Measurements from ENCODE around the gene POLR3GL. TPM values are rescaled to one million over a fixed set of nuclear protein-coding genes. Genes with fewer than 3 reads are reported as not detected.

The POLR3GL gene
- total RNA-seq, 2 donors from 2014 or later = 32.5 to 36.1 TPM

GRCh38 chr1:145965119-145965744 is 742 bp downstream of the POLR3GL start:
- DNase-seq (no peak), ATAC-seq (replicated peaks in 1 of 2) (no peak)
- peaks cover 41% of the 10 kb centered on the region for H3K4me1 Mint-ChIP-seq (ENCODE audit: low read depth)
- peak overlapping the region; percentile 94 for H3K27ac Mint-ChIP-seq
- peak overlapping the region; percentile 90 to 94 for H3K4me3 Mint-ChIP-seq
- H3K27me3 Mint-ChIP-seq (ENCODE audit: low read depth) = no peaks in the 10 kb centered on the region
- no peaks in the 10 kb centered on the region for H3K9me3 Mint-ChIP-seq
- peaks cover 2 to 11% of the 10 kb centered on the region in 2 donors for H3K36me3 Mint-ChIP-seq (ENCODE audit: insufficient read depth in 2 of 2)

DNA sequence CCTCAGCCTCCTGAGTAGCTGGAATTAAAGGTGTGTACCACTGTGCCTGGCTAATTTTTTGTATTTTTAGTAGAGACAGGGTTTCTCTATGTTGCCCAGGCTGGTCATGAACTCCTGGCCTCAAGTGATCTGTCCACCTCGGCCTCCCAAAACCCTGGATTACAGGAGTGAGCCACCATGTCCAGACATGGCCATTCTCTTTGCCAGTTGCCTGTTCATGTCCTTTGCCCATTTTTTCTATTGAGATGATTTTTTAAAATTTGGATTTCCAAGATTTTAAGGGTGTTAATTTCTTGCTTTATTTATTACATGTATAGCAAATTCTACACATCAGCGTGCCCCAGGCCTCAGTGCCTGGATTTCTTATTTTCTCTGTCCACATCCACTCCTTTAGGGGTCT is 2.8 kb downstream of the POLR3GL start:
- DNase-seq = no peak
- Mint-ChIP-seq H3K9me3 (no peaks in the 10 kb centered on the region), H3K4me3 (no peak overlapping the region), H3K4me1 (ENCODE audit: low read depth) (peaks cover 24% of the 10 kb centered on the region), H3K27ac (no peak overlapping the region), H3K36me3 (ENCODE audit: insufficient read depth in 2 of 2) (peaks cover 2 to 11% of the 10 kb centered on the region in 2 donors), H3K27me3 (ENCODE audit: low read depth) (no peaks in the 10 kb centered on the region)
- no peak for ATAC-seq (replicated peaks in 1 of 2)

DNA sequence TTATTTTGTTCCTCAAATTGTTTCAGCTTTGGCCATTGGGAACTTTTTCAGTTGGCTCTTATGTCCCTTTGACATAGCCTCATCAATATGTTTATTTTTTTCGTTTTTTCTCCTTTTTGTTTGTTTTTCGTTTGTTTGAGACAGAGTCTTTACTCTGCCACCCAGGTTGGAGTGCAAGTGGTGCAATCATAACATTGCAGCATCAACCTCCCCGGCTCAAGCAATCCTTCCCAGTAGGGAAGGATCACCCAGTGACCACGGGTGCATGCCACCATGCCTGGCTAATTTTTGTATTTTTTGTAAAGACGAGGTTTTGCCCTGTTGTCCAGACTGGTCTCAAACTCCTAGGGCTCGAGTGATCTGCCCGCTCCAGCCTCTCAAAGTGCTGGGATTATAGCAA is 8.1 kb downstream of the POLR3GL start:
- ATAC-seq (replicated peaks in 1 of 2) = no peak
- Mint-ChIP-seq H3K9me3 (no peaks in the 10 kb centered on the region), H3K4me3 (no peak overlapping the region), H3K4me1 (ENCODE audit: low read depth) (peaks cover 30% of the 10 kb centered on the region), H3K27ac (no peak overlapping the region), H3K27me3 (ENCODE audit: low read depth) (no peaks in the 10 kb centered on the region), H3K36me3 (ENCODE audit: insufficient read depth in 2 of 2) (peaks cover under 1 to 5% of the 10 kb centered on the region in 2 donors)
- no peak for DNase-seq

DNA sequence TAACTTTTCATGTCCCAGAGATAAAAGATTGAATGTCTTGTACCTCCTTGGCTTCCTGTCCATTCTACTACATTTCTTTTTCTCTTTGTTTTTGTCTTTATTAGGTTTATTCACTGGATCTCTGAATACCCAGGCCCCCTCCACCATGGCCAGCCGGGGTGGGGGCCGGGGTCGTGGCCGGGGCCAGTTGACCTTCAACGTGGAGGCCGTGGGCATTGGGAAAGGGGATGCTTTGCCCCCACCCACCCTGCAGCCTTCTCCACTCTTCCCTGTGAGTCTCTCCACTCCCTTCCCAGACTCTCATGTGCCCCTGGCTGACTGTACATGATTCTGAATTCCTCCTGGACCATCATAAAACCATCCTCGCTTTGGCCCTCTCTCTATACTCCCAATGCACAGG is 10.2 kb downstream of the POLR3GL start:
- H3K27me3 Mint-ChIP-seq (ENCODE audit: low read depth) = no peaks in the 10 kb centered on the region
- H3K4me1 Mint-ChIP-seq (ENCODE audit: low read depth) = peaks cover 24% of the 10 kb centered on the region
- DNase-seq (no peak), ATAC-seq (replicated peaks in 1 of 2) (no peak)
- no peaks in the 10 kb centered on the region for H3K9me3 Mint-ChIP-seq
- no peak overlapping the region for H3K4me3 Mint-ChIP-seq
- H3K27ac Mint-ChIP-seq = no peak overlapping the region
- no peaks in the 10 kb centered on the region for H3K36me3 Mint-ChIP-seq (ENCODE audit: insufficient read depth in 2 of 2)

DNA sequence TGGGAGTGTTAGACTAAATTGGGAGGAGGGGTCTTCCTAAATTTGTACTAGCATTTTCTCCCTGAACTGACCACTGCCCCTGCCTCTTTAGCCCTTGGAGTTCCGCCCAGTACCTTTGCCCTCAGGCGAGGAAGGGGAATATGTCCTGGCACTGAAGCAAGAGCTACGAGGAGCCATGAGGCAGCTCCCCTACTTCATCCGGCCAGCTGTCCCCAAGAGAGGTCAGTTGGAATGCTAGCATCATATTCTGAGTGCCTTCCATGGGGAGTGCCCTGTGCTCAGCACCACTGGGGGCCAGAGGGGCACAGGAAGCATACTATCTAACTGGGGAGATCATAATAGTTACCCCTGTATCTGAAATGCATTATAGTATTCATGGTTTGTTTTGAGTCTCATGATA is 10.7 kb downstream of the POLR3GL start:
- no peak for DNase-seq

GRCh38 chr1:145977016-145977415 is 12.5 kb downstream of the POLR3GL start:
- no peak for DNase-seq
- peaks cover 24% of the 10 kb centered on the region for H3K4me1 Mint-ChIP-seq (ENCODE audit: low read depth)
- ATAC-seq (replicated peaks in 1 of 2) = no peak
- H3K27me3 Mint-ChIP-seq (ENCODE audit: low read depth) = no peaks in the 10 kb centered on the region
- no peaks in the 10 kb centered on the region for H3K9me3 Mint-ChIP-seq
- no peak overlapping the region for H3K4me3 Mint-ChIP-seq
- H3K36me3 Mint-ChIP-seq (ENCODE audit: insufficient read depth in 2 of 2) = no peaks in the 10 kb centered on the region
- H3K27ac Mint-ChIP-seq = no peak overlapping the region

More for the DNA sequence above, 10.7 kb downstream of the POLR3GL start:
- Mint-ChIP-seq H3K27me3 (ENCODE audit: low read depth) (no peaks in the 10 kb centered on the region), H3K4me3 (no peak overlapping the region), H3K36me3 (ENCODE audit: insufficient read depth in 2 of 2) (no peaks in the 10 kb centered on the region), H3K27ac (no peak overlapping the region), H3K9me3 (no peaks in the 10 kb centered on the region), H3K4me1 (ENCODE audit: low read depth) (peaks cover 24% of the 10 kb centered on the region)
- ATAC-seq (replicated peaks in 1 of 2) = no peak

DNA sequence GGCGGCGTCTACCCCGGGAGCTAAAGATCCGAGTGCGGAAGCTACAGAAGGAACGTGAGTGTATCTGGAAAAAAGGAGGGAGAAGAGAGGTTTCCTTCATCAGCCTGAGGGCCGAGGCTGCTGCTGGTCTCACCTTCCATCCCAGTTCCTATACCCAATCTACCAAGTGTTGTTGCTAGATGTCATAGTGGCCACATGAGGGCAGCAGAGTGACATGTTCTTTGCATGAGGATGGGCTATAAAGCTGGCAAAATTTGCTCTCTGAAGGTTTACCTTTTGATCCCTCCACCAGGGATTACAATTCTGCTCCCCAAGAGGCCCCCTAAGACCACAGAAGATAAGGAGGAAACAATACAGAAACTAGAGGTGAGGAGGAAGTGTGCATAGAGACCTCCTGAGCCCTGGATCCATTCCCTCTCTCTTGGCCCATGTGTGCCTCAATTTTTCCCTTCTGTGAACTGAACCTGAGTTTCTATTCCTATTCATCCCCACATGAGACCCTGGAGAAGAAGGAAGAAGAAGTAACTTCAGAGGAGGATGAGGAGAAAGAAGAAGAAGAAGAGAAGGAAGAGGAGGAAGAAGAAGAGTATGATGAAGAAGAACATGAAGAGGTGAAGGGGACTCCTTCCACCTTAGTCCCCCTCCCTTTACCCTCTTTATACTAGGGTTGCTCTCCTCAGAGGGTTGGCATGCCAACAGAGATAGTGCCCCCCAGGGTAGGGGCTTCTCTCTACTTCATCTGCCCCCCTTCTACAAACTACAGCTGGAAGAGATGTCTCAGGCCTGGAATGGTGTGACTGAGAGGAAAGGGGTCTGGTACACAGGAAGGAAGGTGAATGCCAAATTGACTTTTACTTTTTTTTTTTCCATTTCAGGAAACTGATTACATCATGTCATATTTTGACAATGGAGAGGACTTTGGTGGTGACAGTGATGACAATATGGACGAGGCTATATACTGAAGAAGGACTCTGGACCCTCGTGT is 13.3 kb downstream of the POLR3GL start:
- H3K4me3 Mint-ChIP-seq = no peak overlapping the region
- no peak overlapping the region for H3K27ac Mint-ChIP-seq
- H3K9me3 Mint-ChIP-seq = no peaks in the 10 kb centered on the region
- H3K4me1 Mint-ChIP-seq (ENCODE audit: low read depth) = peaks cover 21% of the 10 kb centered on the region
- peak; percentile 73 to 75 for DNase-seq
- no peaks in the 10 kb centered on the region for H3K27me3 Mint-ChIP-seq (ENCODE audit: low read depth)
- ATAC-seq (replicated peaks in 1 of 2) = peak; percentile 29 to 40
- no peaks in the 10 kb centered on the region for H3K36me3 Mint-ChIP-seq (ENCODE audit: insufficient read depth in 2 of 2)

- Mint-ChIP-seq H3K27me3 (ENCODE audit: low read depth) (no peaks in the 10 kb centered on the region), H3K4me1 (ENCODE audit: low read depth) (peaks cover 15% of the 10 kb centered on the region), H3K27ac (no peak overlapping the region), H3K9me3 (no peaks in the 10 kb centered on the region), H3K4me3 (no peak overlapping the region), H3K36me3 (ENCODE audit: insufficient read depth in 2 of 2) (no peaks in the 10 kb centered on the region)
- no peak for DNase-seq
- ATAC-seq (replicated peaks in 1 of 2) = no peak
These were observed 14.0 kb downstream of the POLR3GL start for GRCh38 chr1:145978471-145978853.

GRCh38 chr1:145978854-145979745 is 14.6 kb downstream of the POLR3GL start:
- DNase-seq (peak; percentile 86 to 89), ATAC-seq (replicated peaks in 1 of 2) (peak; percentile 89 to 90)
- H3K27ac Mint-ChIP-seq = no peak overlapping the region
- H3K4me1 Mint-ChIP-seq (ENCODE audit: low read depth) = peaks cover 8% of the 10 kb centered on the region
- no peaks in the 10 kb centered on the region for H3K27me3 Mint-ChIP-seq (ENCODE audit: low read depth)
- H3K4me3 Mint-ChIP-seq = no peak overlapping the region
- H3K9me3 Mint-ChIP-seq = no peaks in the 10 kb centered on the region
- H3K36me3 Mint-ChIP-seq (ENCODE audit: insufficient read depth in 2 of 2) = no peaks in the 10 kb centered on the region

DNA sequence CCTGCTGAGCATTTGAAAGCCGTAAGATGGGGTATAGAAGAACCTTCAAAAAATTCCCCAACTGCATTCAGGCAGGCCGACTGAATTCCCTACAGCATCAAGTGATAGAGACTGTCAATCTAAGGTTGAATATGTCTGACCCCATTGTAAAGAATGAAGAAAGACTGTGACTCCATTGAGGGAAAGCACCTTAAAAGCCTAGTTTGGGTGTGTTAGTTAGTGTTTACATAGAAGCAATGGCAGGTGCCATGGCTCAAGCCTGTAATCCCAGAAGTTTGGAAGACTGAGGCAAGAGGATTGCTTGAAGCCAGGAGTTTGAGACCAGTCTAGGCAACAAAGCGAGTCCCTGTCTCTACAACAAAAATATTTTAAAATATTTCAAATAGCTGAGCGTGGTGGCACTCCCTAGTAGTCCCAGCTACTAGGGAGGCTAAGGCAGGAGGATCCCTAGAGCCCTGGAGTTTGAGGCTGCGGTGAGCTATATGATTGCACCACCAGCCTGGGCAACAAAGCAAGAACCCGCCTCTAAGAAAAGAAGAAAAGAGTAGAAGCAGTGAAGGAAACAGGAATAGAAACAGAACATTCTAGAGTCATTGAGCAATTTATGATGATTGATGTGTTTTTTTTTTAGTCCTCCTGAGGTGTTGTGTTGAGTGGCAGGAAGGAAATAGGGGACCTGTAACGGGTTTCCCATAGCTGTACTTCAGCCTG is 15.4 kb downstream of the POLR3GL start:
- Mint-ChIP-seq H3K27ac (no peak overlapping the region), H3K4me3 (no peak overlapping the region), H3K4me1 (ENCODE audit: low read depth) (peaks cover 5% of the 10 kb centered on the region), H3K9me3 (no peaks in the 10 kb centered on the region), H3K27me3 (ENCODE audit: low read depth) (no peaks in the 10 kb centered on the region), H3K36me3 (ENCODE audit: insufficient read depth in 2 of 2) (no peaks in the 10 kb centered on the region)
- ATAC-seq (replicated peaks in 1 of 2) = peak; percentile 14 to 28
- DNase-seq = peak in 1 of 2 donors; percentile 18

DNA sequence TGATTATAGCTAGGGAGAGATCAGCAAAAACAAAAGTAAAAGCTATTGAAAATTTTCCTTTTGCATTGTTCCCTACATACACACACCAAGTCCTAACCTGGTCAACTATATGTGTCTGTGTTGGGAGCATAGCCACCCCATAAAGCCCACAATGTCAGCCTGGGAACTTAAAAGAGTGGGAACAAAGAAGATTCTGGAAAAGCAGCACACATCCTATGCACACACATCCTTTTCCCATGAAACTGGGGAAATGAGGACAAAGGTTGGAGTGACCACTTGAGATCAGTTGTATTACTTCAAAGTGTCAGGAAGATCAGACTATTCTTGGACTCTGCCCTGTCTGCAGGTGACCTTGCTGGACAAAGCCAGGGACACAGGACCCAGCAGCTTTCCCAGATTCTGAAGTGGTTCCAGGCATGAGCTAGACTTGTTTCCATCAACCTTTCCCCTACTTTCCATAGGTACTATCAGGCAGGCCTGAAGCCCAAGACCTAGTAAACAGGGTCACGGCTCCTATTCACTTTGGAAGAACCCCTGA is 16.0 kb downstream of the POLR3GL start:
- Mint-ChIP-seq H3K27me3 (ENCODE audit: low read depth) (no peaks in the 10 kb centered on the region), H3K27ac (peak overlapping the region; percentile 59), H3K9me3 (no peaks in the 10 kb centered on the region), H3K36me3 (ENCODE audit: insufficient read depth in 2 of 2) (no peaks in the 10 kb centered on the region), H3K4me1 (ENCODE audit: low read depth) (no peaks in the 10 kb centered on the region), H3K4me3 (peak overlapping the region in 1 of 2 donors; percentile 16)
- no peak for ATAC-seq (replicated peaks in 1 of 2)
- DNase-seq = no peak

DNA sequence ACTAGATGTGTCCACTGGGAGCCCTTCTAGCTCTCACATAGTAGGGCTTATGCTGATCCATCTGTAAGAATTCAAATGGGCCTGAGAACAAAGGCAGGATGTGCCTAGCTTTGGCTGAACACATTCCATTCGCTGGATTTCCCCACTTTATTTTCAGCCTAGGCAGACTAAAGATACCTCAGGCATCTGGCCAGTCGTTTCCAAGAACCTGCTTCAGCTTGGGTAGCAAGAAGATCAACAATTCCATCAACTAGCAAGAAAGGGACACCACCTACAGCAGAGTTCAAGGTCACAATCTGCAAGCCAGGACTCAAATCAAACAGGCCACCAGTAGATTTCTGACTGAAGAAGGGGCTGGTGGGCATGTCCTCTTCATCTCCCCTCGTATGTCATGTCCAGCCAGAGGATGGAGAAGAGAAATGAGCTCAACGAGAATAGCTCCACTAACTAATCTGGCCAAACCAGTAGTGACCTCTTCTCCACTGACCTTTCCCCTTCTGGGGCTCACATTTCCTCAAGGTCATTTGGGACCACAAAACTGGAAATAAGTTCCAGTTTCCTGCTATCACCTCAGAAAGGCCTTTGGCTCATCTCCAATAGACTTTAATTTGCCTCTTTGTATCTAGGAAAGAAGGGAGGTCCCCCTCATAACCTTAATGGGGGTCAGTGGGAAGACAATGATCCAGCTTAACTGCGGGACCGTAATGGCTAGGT is 17.7 kb downstream of the POLR3GL start:
- H3K9me3 Mint-ChIP-seq = no peaks in the 10 kb centered on the region
- H3K36me3 Mint-ChIP-seq (ENCODE audit: insufficient read depth in 2 of 2) = no peaks in the 10 kb centered on the region
- peaks cover under 1% of the 10 kb centered on the region for H3K4me1 Mint-ChIP-seq (ENCODE audit: low read depth)
- ATAC-seq (replicated peaks in 1 of 2) (no peak), DNase-seq (no peak)
- peak overlapping the region; percentile 72 for H3K27ac Mint-ChIP-seq
- H3K4me3 Mint-ChIP-seq = no peak overlapping the region
- no peaks in the 10 kb centered on the region for H3K27me3 Mint-ChIP-seq (ENCODE audit: low read depth)

All from activated T-cell treated with anti-CD3 and anti-CD28 coated beads, Interleukin-2, amount 50 U/mL, for 72 hours (primary cell).